Subcutaneous abdominal adipose tissue (tissue), 5 donors: ENCODE measurements around the gene MADD.

Experiments
- H3K27ac ChIP-seq: one replicate; pipeline ENCODE4 v1.7.0; 2013; ENCODE audit warnings: low read depth, mild to moderate bottlenecking, inconsistent platforms, low read length, moderate library complexity
- H3K27me3 ChIP-seq, 5 donors: one replicate each; pipeline ENCODE4 v1.7.0; 2013; ENCODE audit warnings: low read length in 5 of 5, inconsistent platforms in 1 of 5; ENCODE audit not compliant: control insufficient read depth in 5 of 5, insufficient read depth in 4 of 5
- H3K36me3 ChIP-seq, 5 donors: one replicate each; pipeline ENCODE4 v1.7.0; 2013; ENCODE audit warnings: low read length in 5 of 5; ENCODE audit not compliant: control insufficient read depth in 5 of 5, insufficient read depth in 5 of 5
- H3K4me1 ChIP-seq, 5 donors: one replicate each; pipeline ENCODE4 v1.7.0; 2013; ENCODE audit warnings: low read length in 5 of 5, mild to moderate bottlenecking in 3 of 5, moderate library complexity in 1 of 5; ENCODE audit not compliant: control insufficient read depth in 5 of 5, insufficient read depth in 5 of 5
- H3K4me3 ChIP-seq, 5 donors: one replicate each; pipeline ENCODE4 v1.7.0; 2013; ENCODE audit warnings: low read length in 5 of 5, low read depth in 1 of 5
- H3K9ac ChIP-seq, 5 donors: one replicate each; pipeline ENCODE4 v1.7.0; 2013; ENCODE audit warnings: low read length in 5 of 5, mild to moderate bottlenecking in 4 of 5, moderate library complexity in 3 of 5
- H3K9me3 ChIP-seq, 5 donors: one replicate each; pipeline ENCODE4 v1.7.0; 2013; ENCODE audit warnings: low read length in 5 of 5; ENCODE audit not compliant: control insufficient read depth in 5 of 5
- donor health status: healthy.
- donor health status: healthy.
- donor health status: healthy.
- donor health status: healthy.
- donor health status: healthy.

MADD gene

DNA sequence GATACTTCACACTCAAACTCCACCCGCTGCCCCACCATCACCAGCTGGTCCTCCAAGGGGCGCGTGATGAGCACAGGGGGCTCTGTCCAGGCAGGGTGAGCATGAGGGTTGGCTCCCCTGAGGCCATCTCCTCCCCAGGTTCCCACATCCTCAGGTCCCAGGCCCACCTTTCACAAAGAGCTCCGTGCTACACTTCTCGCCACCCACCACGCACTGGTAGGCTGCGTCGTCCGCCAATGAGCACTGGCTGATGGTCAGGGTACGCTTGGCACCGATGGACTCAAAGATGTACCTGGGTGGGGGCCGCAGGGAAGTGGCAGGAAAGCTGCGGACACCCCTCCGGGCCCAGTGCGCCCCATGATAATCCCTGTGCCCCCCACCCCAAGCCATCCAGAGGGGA lies 72.9 kb downstream of the MADD start:
- no peaks in the 10 kb centered on the region for H3K9me3 ChIP-seq
- no peaks in the 10 kb centered on the region for H3K4me1 ChIP-seq
- no peak overlapping the region for H3K4me3 ChIP-seq
- H3K9ac ChIP-seq = no peak overlapping the region
- H3K27me3 ChIP-seq = peaks cover 0 to 5% (median 0%) of the 10 kb centered on the region in 5 donors
- no peak overlapping the region for H3K27ac ChIP-seq
- peaks cover 0 to 3% (median 0%) of the 10 kb centered on the region in 5 donors for H3K36me3 ChIP-seq

- H3K9me3 ChIP-seq = no peaks in the 10 kb centered on the region
These were observed 76.1 kb downstream of the MADD start for GRCh38 chr11:47345890-47346563.

GRCh38 chr11:47347137-47347536 lies 77.2 kb downstream of the MADD start:
- Histone ChIP-seq H3K36me3 (no peaks in the 10 kb centered on the region), H3K9me3 (no peaks in the 10 kb centered on the region), H3K9ac (no peak overlapping the region), H3K27ac (no peak overlapping the region), H3K27me3 (peaks cover 0 to 5% (median 3%) of the 10 kb centered on the region in 5 donors), H3K4me3 (no peak overlapping the region), H3K4me1 (no peaks in the 10 kb centered on the region)

More at GRCh38 chr11:47345890-47346563, 76.1 kb downstream of the MADD start:
- Histone ChIP-seq H3K4me1 (no peaks in the 10 kb centered on the region), H3K27me3 (peaks cover 0 to 5% (median 3%) of the 10 kb centered on the region in 5 donors), H3K9ac (no peak overlapping the region), H3K36me3 (no peaks in the 10 kb centered on the region), H3K27ac (no peak overlapping the region), H3K4me3 (no peak overlapping the region)

DNA sequence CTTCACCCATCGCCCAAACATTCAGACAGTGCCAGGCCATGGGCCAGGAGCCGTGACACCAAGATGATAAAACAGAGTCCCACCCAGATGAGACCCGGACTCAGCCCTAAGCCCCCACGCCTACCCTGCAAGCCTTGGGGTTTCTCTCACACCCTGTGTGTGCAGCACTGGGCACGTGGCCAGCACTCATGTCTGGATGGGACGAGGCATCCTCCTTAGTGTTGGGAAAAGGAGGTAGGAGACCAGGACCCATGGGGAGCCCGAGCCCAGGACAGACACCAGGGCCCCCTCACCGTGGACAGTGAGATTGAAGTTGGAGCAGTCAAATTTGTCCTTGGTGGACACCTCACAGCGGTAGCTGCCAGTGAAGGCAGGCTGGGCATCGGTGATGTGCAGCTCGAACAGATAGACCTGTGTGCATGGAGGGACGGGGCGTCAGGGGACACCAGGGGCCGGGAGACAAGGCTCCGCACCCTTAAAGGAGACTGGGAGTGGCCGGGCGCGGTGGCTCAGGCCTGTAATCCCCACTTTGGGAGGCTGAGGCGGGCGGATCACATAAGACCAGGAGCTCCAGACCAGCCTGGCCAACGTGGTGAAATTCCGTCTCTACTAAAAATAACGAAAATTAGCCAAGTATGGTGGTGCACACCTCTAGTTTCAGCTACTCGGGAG lies 78.3 kb downstream of the MADD start:
- Histone ChIP-seq H3K36me3 (no peaks in the 10 kb centered on the region), H3K4me3 (no peak overlapping the region), H3K9me3 (no peaks in the 10 kb centered on the region), H3K27ac (no peak overlapping the region), H3K4me1 (no peaks in the 10 kb centered on the region), H3K9ac (no peak overlapping the region), H3K27me3 (peaks cover 0 to 5% (median 3%) of the 10 kb centered on the region in 5 donors)

DNA sequence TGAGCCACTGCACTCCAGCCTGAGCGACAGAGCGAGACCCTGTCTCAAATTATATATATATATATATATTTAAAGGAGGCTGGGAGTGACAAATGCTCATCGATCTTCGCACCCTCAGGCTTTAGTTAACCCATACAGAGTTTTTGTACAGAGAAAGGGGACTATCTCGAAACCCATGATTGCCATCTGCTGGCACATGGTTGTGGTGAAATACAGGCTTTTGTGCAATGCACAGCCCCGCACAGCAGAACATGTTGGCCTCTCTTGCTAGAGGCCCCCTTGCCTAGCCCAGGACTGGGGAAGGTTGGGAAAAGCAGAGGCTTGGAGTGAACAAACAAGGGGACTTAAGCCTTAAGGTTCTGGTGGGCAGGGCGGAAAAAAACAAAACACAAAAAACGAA lies 78.9 kb downstream of the MADD start:
- peaks cover 0 to 5% (median 3%) of the 10 kb centered on the region in 5 donors for H3K27me3 ChIP-seq
- H3K36me3 ChIP-seq = no peaks in the 10 kb centered on the region
- H3K4me1 ChIP-seq = no peaks in the 10 kb centered on the region
- no peak overlapping the region for H3K4me3 ChIP-seq
- H3K27ac ChIP-seq = no peak overlapping the region
- H3K9me3 ChIP-seq = no peaks in the 10 kb centered on the region
- no peak overlapping the region for H3K9ac ChIP-seq

DNA sequence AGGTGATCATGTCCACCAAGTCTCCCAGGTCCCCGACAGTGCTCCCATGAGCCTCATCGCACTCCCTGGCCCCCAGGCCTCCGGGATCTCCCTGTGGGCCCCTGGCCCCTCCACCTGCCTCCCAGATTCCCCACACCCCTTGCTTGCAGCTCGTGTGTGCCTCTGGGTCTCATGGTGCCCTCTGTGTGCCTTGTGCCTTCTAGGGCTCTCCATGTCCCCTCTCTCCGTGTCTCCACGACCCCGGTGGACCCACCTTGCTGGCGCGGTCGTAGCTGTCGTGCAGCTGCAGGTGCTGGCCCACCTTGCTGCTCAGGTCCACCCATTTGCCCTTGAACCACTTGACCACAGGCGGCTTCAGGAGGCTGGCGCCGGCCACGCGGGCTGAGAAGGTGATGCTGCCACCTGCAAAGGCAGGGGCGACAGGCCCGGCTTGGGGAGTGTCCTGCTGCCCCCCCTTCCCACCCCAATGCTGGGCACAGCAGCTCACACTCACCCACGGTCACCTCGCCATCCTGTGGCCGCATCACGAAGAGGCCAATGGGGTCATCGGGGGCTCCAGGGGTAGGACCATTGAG lies 79.7 kb downstream of the MADD start:
- Histone ChIP-seq H3K27me3 (peaks cover 0 to 5% (median 3%) of the 10 kb centered on the region in 5 donors), H3K9ac (no peak overlapping the region), H3K4me3 (no peak overlapping the region), H3K36me3 (no peaks in the 10 kb centered on the region), H3K9me3 (no peaks in the 10 kb centered on the region), H3K27ac (no peak overlapping the region), H3K4me1 (peaks cover 0 to 3% (median 2%) of the 10 kb centered on the region in 5 donors)

DNA sequence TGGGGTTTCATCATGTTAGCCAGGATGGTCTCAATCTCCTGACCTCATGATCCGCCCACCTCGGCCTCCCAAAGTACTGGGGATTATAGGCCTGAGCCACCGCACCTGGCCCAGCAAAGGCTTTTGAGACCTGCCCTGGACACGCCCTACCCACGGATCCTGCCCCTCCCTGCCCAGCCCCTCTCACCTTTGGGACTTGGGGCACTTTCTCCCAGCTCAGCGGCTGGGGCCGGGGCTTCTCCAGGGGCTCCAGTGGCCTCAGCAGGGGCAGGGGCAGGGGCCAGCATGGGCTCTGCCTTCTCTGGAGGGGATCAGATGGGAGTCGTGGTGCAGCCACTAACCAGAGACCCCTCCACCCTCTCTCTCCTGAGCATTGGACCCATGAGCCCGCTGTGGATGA lies 80.4 kb downstream of the MADD start:
- H3K9ac ChIP-seq = no peak overlapping the region
- peaks cover 0 to 5% (median 3%) of the 10 kb centered on the region in 5 donors for H3K27me3 ChIP-seq
- peaks cover 0 to 6% (median 5%) of the 10 kb centered on the region in 5 donors for H3K4me1 ChIP-seq
- H3K36me3 ChIP-seq = no peaks in the 10 kb centered on the region
- no peak overlapping the region for H3K27ac ChIP-seq
- no peaks in the 10 kb centered on the region for H3K9me3 ChIP-seq
- no peak overlapping the region for H3K4me3 ChIP-seq

- Histone ChIP-seq H3K27ac (no peak overlapping the region), H3K9me3 (no peaks in the 10 kb centered on the region), H3K4me3 (no peak overlapping the region), H3K27me3 (peaks cover 0 to 5% (median 3%) of the 10 kb centered on the region in 5 donors), H3K9ac (no peak overlapping the region), H3K36me3 (peaks cover 0 to 10% (median 1%) of the 10 kb centered on the region in 5 donors), H3K4me1 (peaks cover 0 to 11% (median 5%) of the 10 kb centered on the region in 5 donors)
These were observed 81.5 kb downstream of the MADD start for GRCh38 chr11:47351156-47352126.

DNA sequence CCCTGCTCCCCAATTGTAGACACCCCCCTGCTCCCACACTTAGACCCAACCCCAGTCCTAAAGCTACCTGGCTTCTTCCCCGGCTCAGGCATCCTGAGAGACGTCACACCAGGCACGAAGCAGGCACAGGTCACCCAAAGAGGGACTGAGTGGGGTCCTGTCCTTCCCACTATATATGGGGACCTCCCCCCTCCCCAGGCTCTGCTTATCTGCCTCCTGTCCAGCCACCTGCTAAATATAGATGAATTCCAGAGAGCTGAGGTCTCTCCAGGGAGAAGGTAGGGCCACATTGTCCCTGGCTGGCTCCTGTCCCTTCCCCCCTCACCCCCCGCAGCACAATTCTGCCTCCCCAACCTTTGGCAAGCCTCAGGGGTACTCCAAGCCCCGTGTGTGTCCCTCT lies 82.6 kb downstream of the MADD start, which contains the start of gene MYBPC3:
Gene MYBPC3 (minus strand): TSS at position 147 of the 400 bp plus-strand sequence. CDS start 55 bp downstream, at position 92.
- no peaks in the 10 kb centered on the region for H3K9me3 ChIP-seq
- no peak within 1 kb of the TSS for H3K4me3 ChIP-seq
- no peak within 1 kb of the TSS for H3K27ac ChIP-seq
- no peak within 1 kb of the TSS for H3K9ac ChIP-seq
- peaks cover 0 to 11% (median 5%) of the 10 kb centered on the region in 5 donors for H3K4me1 ChIP-seq
- H3K27me3 ChIP-seq = peaks cover 0 to 3% (median 0%) of the 10 kb centered on the region in 5 donors
- H3K36me3 ChIP-seq = peaks cover 0 to 17% (median 6%) of the 10 kb centered on the region in 5 donors
